Hepatocyte (in vitro differentiated cells): Measurements from ENCODE around the gene SLC25A29. TPM values are rescaled to one million over a fixed set of nuclear protein-coding genes. Genes with fewer than 3 reads are reported as not detected.

ENCODE experiments used
- DNase-seq: peaks from one replicate; pipeline ENCODE4 v3.0.0-alpha.2; 2016; ENCODE audit warnings: low spot score
- H2AFZ ChIP-seq: fragments of 200-600 bp; sonication (generic); 2 replicates; pipeline ENCODE4 v1.6.0; 2016; ENCODE audit warnings: antibody characterized with exemption, mild to moderate bottlenecking
- H3K27ac ChIP-seq: fragments of 200-600 bp; sonication (generic); 2 replicates; pipeline ENCODE4 v1.5.1; 2016; ENCODE audit warnings: mild to moderate bottlenecking
- H3K27me3 ChIP-seq: fragments of 200-600 bp; sonication (generic); 2 replicates; pipeline ENCODE4 v1.6.1; 2016
- H3K36me3 ChIP-seq: fragments of 200-600 bp; sonication (generic); replicated peaks from 2 replicates; pipeline ENCODE4 v1.5.1; 2016; ENCODE audit warnings: low read depth; ENCODE audit not compliant: insufficient read depth
- H3K4me1 ChIP-seq: fragments of 200-600 bp; sonication (generic); 2 replicates; pipeline ENCODE4 v1.5.1; 2016; ENCODE audit warnings: mild to moderate bottlenecking, moderate library complexity; ENCODE audit not compliant: insufficient read depth
- H3K4me2 ChIP-seq: fragments of 200-600 bp; sonication (generic); 2 replicates; pipeline ENCODE4 v1.6.0; 2016
- H3K4me3 ChIP-seq: fragments of 200-600 bp; sonication (generic); 2 replicates; pipeline ENCODE4 v1.5.1; 2016; ENCODE audit warnings: mild to moderate bottlenecking
- H3K79me2 ChIP-seq: fragments of 200-600 bp; sonication (generic); 2 replicates; pipeline ENCODE4 v1.6.0; 2017; ENCODE audit warnings: mild to moderate bottlenecking
- H3K9me2 ChIP-seq: fragments of 200-600 bp; sonication (generic); replicated peaks from 2 replicates; pipeline ENCODE4 v1.6.0; 2017; ENCODE audit warnings: mild to moderate bottlenecking; ENCODE audit not compliant: insufficient read depth
- H3K9me3 ChIP-seq: fragments of 200-600 bp; sonication (generic); 2 replicates; pipeline ENCODE4 v1.5.1; 2016; ENCODE audit warnings: low read depth, mild to moderate bottlenecking
- H4K20me1 ChIP-seq: fragments of 200-600 bp; sonication (generic); 2 replicates; pipeline ENCODE4 v1.6.0; 2016; ENCODE audit warnings: mild to moderate bottlenecking; ENCODE audit not compliant: insufficient read depth, poor library complexity, severe bottlenecking
- EZH2 ChIP-seq: fragments of 200-600 bp; sonication (generic); IDR thresholded peaks from 2 replicates; pipeline ENCODE4 v1.6.1; 2016; ENCODE audit warnings: antibody characterized with exemption, mild to moderate bottlenecking, borderline replicate concordance
- EZH2phosphoT487 ChIP-seq: fragments of 200-600 bp; sonication (generic); IDR thresholded peaks from one replicate; pipeline ENCODE4 v1.6.1; 2018; ENCODE audit warnings: antibody characterized with exemption, mild to moderate bottlenecking, low read depth, moderate library complexity; ENCODE audit not compliant: unreplicated experiment, severe bottlenecking
- WGBS: methylation state at CpG from one replicate; pipeline ENCODE4 v1.1.6; 2016; ENCODE audit warnings: low lambda C conversion rate; ENCODE audit errors: missing lambda C conversion rate; 5-methylcytosine and 5-hydroxymethylcytosine counted together
- polyA plus RNA-seq: library from polyadenylated mRNA; unstranded; fragments of >200 nt; fragmentation: Nextera tagmentation; extraction: Ambion mirVana; gene quantifications from 2 replicates; pipeline ENCODE4 v1.2.1, GENCODE V29; 2016
- total RNA-seq: library from RNA; depleted of rRNA; stranded (reverse); fragments of >200 nt; gene quantifications from 2 replicates; pipeline ENCODE4 v1.2.3, GENCODE V29; 2014
- TF ChIP-seq, protein P1 (sequence below): fragments of 200-600 bp; sonication (generic); IDR thresholded peaks from 2 replicates; pipeline ENCODE4 v1.5.1; 2016; ENCODE audit warnings: antibody characterized with exemption, mild to moderate bottlenecking; ENCODE audit not compliant: poor library complexity

The SLC25A29 gene
- total and polyA plus RNA-seq, 2 experiments from 2014 or later, result 73.1 to 90.1 TPM

DNA sequence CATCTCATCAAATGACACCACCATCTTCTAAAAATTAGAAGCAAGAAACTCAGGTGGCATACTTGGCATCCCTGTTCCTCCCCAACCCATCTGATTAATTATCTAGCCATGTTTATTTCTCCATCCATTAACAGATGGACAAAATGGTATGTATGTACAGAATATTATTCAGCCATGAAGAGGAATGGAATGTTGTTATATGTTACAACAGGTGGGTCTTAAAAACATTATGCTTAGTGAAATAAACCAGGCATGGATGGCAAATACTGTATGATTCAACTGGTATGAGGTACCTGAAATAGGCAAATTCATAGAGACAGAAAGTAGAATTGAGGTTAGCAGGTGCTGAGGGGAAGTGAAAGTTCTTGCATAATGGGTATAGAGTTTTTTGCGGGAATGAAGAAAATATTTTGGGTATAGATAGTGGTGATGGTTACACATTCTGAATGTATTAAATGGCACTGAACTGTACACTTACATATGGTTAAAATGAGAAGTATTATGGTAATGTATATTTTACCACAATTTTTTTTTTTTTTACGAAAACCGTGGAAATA lies 49.8 kb downstream of the SLC25A29 start:
- Histone ChIP-seq H3K9me2 (no peaks in the 10 kb centered on the region), H3K4me3 (no peak overlapping the region), H3K27me3 (no peaks in the 10 kb centered on the region), H2AFZ (no peak overlapping the region), H4K20me1 (peaks cover 96% of the 10 kb centered on the region), H3K4me2 (no peak overlapping the region), H3K9me3 (no peaks in the 10 kb centered on the region), H3K4me1 (no peaks in the 10 kb centered on the region), H3K79me2 (peaks cover 100% of the 10 kb centered on the region), H3K27ac (no peak overlapping the region), H3K36me3 (no peaks in the 10 kb centered on the region)
- DNase-seq, result no peak
- TF ChIP-seq EZH2 (no peak), EZH2phosphoT487 (no peak)
- TF ChIP-seq, protein P1, sequence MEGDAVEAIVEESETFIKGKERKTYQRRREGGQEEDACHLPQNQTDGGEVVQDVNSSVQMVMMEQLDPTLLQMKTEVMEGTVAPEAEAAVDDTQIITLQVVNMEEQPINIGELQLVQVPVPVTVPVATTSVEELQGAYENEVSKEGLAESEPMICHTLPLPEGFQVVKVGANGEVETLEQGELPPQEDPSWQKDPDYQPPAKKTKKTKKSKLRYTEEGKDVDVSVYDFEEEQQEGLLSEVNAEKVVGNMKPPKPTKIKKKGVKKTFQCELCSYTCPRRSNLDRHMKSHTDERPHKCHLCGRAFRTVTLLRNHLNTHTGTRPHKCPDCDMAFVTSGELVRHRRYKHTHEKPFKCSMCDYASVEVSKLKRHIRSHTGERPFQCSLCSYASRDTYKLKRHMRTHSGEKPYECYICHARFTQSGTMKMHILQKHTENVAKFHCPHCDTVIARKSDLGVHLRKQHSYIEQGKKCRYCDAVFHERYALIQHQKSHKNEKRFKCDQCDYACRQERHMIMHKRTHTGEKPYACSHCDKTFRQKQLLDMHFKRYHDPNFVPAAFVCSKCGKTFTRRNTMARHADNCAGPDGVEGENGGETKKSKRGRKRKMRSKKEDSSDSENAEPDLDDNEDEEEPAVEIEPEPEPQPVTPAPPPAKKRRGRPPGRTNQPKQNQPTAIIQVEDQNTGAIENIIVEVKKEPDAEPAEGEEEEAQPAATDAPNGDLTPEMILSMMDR, result no peak
- WGBS, result 99% methylated on average over 3 of the region's 3 CpGs

DNA sequence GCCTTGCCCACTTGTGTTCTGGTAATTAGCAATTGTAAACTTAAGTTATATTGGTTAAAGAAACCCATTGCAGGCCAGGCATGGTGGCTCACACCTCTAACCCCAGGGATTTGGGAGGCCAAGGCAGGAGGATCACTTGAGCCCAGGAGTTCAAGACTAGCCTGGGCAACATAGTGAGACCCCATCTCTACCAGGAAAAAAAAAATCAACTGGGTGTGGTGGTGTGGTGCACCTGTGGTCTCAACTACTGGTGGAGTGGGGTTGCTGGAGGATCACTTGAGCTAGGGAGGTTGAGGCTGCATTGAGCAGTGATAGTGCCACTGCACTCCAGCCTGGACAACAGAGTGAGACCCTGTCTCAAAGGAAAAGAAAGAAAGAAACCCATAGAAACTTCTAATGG lies 53.6 kb downstream of the SLC25A29 start:
- Histone ChIP-seq H3K9me3 (no peaks in the 10 kb centered on the region), H3K36me3 (no peaks in the 10 kb centered on the region), H3K27me3 (no peaks in the 10 kb centered on the region), H3K4me2 (no peak overlapping the region), H3K4me1 (peaks cover 4% of the 10 kb centered on the region), H3K27ac (no peak overlapping the region), H4K20me1 (peaks cover 100% of the 10 kb centered on the region), H3K79me2 (peaks cover 100% of the 10 kb centered on the region), H3K9me2 (no peaks in the 10 kb centered on the region), H3K4me3 (no peak overlapping the region), H2AFZ (no peak overlapping the region)
- TF ChIP-seq EZH2, result no peak
- TF ChIP-seq EZH2phosphoT487, result no peak
- TF ChIP-seq, protein P1, result no peak
- DNase-seq, result no peak

DNA sequence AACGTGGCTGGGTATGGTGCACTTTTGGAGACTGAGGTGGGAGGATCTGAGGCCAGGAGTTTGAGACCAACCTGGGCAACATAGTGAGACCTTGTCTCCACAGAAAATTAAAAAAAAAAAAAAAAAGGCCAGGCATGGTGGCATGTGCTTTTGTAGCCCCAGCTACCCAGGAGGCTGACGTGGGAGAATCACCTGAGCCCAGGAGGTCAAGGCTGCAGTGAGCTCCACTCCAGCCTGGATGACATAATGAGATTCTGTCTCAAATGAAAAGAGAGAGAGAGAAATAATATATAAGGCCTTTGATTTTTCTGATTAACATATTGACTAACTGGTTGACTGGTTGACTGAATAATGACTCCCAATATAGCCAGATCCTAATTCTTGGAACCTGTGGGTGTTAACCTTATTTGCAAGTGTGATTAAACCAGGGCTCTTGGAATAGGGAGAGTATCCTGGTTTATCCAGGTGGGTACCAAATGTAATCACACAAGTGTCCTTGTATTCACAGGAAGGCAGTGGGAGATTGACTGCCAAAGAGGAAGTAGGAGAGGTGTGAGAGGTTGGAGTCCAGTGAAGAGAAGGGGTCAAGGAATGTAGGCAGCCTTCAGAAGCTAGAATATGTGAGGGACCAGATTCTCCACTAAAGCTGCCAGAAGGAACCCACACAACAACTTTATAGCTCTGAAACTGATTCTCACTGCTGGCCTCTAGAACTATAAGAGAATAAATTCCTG lies 55.3 kb downstream of the SLC25A29 start:
- Histone ChIP-seq H3K4me3 (no peak overlapping the region), H3K9me2 (no peaks in the 10 kb centered on the region), H3K27ac (no peak overlapping the region), H4K20me1 (peaks cover 100% of the 10 kb centered on the region), H3K79me2 (peaks cover 100% of the 10 kb centered on the region), H3K4me2 (no peak overlapping the region), H3K27me3 (no peaks in the 10 kb centered on the region), H3K9me3 (no peaks in the 10 kb centered on the region), H3K36me3 (no peaks in the 10 kb centered on the region), H2AFZ (no peak overlapping the region), H3K4me1 (peaks cover 16% of the 10 kb centered on the region)
- WGBS, result 89% methylated on average over 2 of the region's 2 CpGs
- TF ChIP-seq, protein P1, result no peak
- TF ChIP-seq EZH2 (no peak), EZH2phosphoT487 (no peak)
- DNase-seq, result no peak
